Fibroblast of mammary gland (primary cell): ENCODE results near the gene VWA8.

Experiments
- DNase-seq: peaks from one replicate; pipeline ENCODE4 v3.0.0-alpha.2; 2010; ENCODE audit warnings: low read depth
- H3K4me3 ChIP-seq: 2 replicates; pipeline ENCODE4 v1.5.1; 2011; ENCODE audit warnings: low read depth, mild to moderate bottlenecking, low read length, moderate library complexity; ENCODE audit not compliant: control insufficient read depth
- TF ChIP-seq, protein P1 (sequence below): conservative IDR thresholded peaks from 2 replicates; pipeline ENCODE4 v1.5.1; 2011; ENCODE audit warnings: low read depth, low read length, inconsistent platforms; ENCODE audit not compliant: control insufficient read depth, insufficient read depth

The VWA8 gene

GRCh38 chr13:41634407-41634806, 326.5 kb downstream of the VWA8 start:
- TF ChIP-seq, protein P1, sequence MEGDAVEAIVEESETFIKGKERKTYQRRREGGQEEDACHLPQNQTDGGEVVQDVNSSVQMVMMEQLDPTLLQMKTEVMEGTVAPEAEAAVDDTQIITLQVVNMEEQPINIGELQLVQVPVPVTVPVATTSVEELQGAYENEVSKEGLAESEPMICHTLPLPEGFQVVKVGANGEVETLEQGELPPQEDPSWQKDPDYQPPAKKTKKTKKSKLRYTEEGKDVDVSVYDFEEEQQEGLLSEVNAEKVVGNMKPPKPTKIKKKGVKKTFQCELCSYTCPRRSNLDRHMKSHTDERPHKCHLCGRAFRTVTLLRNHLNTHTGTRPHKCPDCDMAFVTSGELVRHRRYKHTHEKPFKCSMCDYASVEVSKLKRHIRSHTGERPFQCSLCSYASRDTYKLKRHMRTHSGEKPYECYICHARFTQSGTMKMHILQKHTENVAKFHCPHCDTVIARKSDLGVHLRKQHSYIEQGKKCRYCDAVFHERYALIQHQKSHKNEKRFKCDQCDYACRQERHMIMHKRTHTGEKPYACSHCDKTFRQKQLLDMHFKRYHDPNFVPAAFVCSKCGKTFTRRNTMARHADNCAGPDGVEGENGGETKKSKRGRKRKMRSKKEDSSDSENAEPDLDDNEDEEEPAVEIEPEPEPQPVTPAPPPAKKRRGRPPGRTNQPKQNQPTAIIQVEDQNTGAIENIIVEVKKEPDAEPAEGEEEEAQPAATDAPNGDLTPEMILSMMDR, result no peak
- no peak overlapping the region for H3K4me3 ChIP-seq
- DNase-seq, result no peak

DNA sequence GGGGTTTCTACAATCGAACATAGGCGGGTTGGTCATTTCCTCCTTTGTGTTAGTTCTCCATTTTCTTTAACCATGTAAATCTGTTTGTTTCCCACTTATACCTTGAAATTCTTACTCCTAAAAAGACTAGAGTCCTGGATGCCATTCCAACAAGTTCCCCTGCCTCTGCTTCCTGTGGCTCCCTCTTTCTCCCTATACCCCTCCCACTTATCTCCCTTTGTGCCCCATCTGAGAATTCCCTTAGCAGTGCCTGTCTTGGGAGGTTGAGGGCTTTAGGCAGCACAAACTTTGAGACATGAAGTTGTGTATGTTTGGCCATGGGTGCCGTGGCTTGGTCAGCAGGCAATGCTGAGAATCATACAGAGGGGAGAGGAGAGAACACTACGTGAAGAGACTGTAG, 327.1 kb downstream of the VWA8 start:
- H3K4me3 ChIP-seq, result no peak overlapping the region
- DNase-seq, result no peak
- TF ChIP-seq, protein P1, result no peak

DNA sequence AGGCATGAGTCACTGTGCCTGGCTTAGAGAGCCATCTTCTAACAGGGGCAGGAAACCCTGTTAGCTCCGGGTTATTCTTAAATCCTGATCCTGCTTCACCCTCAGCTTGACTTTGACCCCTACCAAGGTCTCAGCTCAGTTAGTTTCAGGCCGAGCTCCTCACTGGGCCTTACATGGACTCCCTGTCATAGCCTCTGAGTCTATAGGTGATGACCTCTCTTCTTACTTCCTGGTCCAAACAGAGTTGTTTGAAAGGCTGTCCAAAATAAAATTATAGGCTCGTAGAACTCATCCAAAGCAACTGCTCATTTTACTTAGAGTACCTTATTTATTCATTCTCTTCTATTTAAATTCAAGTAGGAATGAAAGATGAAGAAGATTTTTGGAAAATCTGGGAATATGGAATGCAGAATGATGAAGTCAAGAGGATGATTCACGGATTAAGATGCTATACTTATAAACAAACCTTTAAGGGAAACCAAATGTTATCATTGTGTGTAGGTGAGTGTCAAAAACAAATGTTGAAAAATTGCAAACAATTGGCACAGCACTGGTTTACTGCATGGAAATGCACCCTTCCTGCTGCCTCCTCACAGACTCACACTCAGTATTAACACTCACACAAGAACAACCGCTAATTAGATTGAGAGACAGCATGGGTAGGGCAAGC, 329.5 kb downstream of the VWA8 start:
- DNase-seq, result peak; percentile 56
- H3K4me3 ChIP-seq, result no peak overlapping the region
- TF ChIP-seq, protein P1, result no peak

DNA sequence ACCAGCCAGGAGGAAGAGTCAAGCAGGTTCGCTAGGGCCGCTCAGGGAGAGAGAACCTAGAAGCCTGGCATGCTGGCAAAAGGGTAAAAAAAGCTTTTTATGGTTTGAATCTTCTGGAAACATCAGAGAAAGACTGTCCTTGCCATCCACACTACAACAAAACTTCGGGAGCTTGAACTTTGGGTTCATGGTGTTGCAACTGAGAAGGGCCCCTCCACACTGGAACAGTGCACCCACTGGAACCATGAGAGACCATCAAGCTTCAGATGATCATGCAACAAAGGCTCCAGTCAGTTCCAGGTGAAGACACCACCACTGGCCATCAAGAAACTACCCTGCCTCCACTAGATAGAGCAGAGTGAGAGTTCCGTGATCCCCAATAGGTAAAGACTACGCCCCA, 333.5 kb downstream of the VWA8 start:
- DNase-seq, result no peak
- TF ChIP-seq, protein P1, result no peak

DNA sequence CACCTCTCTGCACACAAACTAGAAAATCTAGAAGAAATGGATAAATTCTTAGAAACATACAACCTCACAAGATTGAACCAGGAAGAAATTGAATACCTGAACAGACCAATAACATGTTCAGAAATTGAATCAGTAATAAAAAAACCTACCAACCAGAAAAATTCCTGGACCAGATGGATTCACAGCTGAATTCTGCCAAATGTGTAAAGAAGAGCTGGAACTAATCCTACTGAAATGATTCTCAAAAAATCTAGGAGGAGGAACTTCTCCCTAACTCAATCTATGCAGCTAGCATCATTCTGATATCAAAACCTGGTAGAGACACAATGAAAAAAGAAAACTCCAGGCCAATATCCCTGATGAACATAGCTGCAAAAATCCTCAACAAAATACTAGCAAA, 336.9 kb downstream of the VWA8 start:
- no peak overlapping the region for H3K4me3 ChIP-seq
- TF ChIP-seq, protein P1, result no peak
- no peak for DNase-seq

More for the DNA sequence above, 333.5 kb downstream of the VWA8 start:
- H3K4me3 ChIP-seq, result no peak overlapping the region

DNA sequence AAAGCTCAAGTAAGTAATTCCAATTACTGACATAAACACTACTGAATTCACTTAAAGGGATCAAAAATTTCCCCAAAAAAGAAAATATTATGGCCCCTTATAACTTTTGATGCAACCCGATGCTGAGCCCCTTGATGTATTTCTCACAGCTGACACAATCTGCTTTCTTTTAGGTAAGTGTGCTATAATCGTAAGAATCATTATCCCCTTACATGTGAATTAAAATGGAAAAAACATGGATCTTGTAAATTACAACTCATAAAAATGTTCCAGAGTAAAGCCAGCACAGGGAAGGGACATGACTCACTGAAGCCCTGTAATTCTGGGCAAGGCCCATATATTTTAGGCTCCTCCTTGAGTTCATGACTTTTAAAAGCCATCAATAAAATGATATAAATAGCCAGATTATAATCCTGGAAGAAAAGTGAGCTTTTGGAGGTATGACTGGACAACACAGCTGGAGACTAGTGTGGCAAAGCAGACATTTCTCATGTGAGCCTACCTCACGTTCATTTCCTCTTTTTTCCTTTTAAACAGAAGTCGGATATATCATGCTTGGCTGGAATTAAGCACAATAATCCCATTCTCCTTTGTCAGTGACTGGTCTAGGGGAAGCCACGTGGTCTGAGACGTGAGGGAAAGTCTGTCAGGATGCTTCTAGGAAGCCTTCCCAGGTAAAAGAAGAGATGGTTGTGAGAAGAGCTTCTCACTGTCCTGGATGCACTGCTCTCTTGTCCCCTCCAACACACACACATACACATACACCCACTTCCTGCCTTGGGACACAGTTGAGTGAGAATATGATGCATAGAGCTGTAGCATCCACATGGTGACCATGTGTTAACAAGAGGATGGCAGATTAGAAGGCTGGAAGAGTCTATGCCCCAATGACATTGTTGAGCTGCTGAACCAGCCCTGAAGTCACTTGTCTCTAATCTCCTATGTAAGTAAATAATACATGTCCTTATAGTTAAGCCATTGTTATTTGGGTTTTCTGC, 338.2 kb downstream of the VWA8 start:
- peak; percentile 88 for DNase-seq
- TF ChIP-seq, protein P1, result no peak

More for the DNA sequence above, 338.2 kb downstream of the VWA8 start:
- no peak overlapping the region for H3K4me3 ChIP-seq
